Chondrocyte (in vitro differentiated cells): ENCODE data around the gene TMX1. TPM values are rescaled to one million over a fixed set of nuclear protein-coding genes. Genes with fewer than 3 reads are reported as not detected.

Experiments
- DNase-seq: peaks from one replicate; pipeline ENCODE4 v3.0.0; 2021; ENCODE audit warnings: mixed read lengths, low spot score
- H3K27ac Mint-ChIP-seq: one replicate; pipeline ENCODE4 v1.8.0; 2021; ENCODE audit warnings: mild to moderate bottlenecking, moderate library complexity, mixed read lengths; ENCODE audit not compliant: unreplicated experiment
- H3K27me3 Mint-ChIP-seq: 2 replicates; pipeline ENCODE4 v1.8.0; 2021; ENCODE audit warnings: low read depth, mixed read lengths
- H3K36me3 Mint-ChIP-seq: 2 replicates; pipeline ENCODE4 v1.8.0; 2021; ENCODE audit warnings: low read depth, mixed read lengths
- H3K4me1 Mint-ChIP-seq: 2 replicates; pipeline ENCODE4 v1.8.0; 2021; ENCODE audit warnings: low read depth, mild to moderate bottlenecking, mixed read lengths
- H3K4me3 Mint-ChIP-seq: one replicate; pipeline ENCODE4 v1.8.0; 2021; ENCODE audit warnings: mild to moderate bottlenecking, moderate library complexity, mixed read lengths; ENCODE audit not compliant: unreplicated experiment
- H3K9me3 Mint-ChIP-seq: 2 replicates; pipeline ENCODE4 v1.8.0; 2021; ENCODE audit warnings: low read depth, mixed read lengths
- total RNA-seq: library from RNA; stranded (reverse); gene quantifications from 3 replicates; pipeline ENCODE4 v1.2.1, GENCODE V29; 2021
- TF ChIP-seq, protein P1 (sequence below): fragments of 200-600 bp; sonication (generic); IDR thresholded peaks from 2 replicates; pipeline ENCODE4 v1.5.0; 2021; ENCODE audit warnings: antibody characterized with exemption, mild to moderate bottlenecking, moderate library complexity

The TMX1 gene
- total RNA-seq, 1 donor from 2014 or later: 35.4 TPM

DNA sequence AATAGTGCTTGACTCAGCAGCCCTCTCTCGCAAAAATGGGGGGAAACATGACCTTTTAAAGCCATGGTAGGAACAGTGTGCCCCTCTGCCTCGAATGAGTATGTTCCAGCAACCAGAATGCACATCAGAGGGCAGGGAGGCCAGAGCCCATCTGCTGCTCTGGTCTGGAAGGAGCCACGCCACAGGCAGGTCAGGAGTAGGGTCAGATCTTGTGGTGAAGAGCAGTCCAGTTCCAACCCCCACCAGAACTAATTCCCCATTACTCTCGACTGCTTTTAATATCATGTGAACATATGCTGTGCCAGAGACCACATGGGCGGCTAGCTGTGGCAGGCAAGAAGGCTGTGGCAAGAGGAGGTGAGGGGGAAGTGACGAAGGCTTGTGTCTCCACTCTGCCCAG lies 34.6 kb upstream of the TMX1 start:
- DNase-seq: no peak
- Mint-ChIP-seq H3K27me3 (peaks cover 2% of the 10 kb centered on the region), H3K27ac (no peak overlapping the region), H3K36me3 (no peaks in the 10 kb centered on the region), H3K4me3 (no peak overlapping the region), H3K4me1 (peaks cover 6% of the 10 kb centered on the region), H3K9me3 (peaks cover 3% of the 10 kb centered on the region)
- TF ChIP-seq, protein P1, sequence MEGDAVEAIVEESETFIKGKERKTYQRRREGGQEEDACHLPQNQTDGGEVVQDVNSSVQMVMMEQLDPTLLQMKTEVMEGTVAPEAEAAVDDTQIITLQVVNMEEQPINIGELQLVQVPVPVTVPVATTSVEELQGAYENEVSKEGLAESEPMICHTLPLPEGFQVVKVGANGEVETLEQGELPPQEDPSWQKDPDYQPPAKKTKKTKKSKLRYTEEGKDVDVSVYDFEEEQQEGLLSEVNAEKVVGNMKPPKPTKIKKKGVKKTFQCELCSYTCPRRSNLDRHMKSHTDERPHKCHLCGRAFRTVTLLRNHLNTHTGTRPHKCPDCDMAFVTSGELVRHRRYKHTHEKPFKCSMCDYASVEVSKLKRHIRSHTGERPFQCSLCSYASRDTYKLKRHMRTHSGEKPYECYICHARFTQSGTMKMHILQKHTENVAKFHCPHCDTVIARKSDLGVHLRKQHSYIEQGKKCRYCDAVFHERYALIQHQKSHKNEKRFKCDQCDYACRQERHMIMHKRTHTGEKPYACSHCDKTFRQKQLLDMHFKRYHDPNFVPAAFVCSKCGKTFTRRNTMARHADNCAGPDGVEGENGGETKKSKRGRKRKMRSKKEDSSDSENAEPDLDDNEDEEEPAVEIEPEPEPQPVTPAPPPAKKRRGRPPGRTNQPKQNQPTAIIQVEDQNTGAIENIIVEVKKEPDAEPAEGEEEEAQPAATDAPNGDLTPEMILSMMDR: no peak

DNA sequence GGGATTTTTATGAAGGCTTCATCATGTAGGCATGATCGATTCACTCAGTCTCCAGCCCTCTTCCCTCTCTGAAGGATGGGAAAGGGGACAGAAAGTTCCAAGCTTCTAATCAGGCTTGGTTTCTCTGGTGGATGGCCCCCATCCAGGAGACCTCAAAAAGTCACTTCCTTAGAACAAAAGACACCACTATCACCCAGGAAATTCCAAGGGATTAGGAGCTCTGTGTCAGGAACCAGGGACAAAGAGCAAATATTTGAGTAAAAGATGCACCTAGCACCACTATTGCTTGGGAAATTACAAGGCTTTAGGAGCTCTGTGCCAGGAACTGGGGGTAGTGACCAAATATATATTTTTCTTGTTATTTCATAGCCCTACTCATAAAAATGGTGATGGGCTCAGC lies 33.6 kb upstream of the TMX1 start:
- Mint-ChIP-seq H3K4me3 (no peak overlapping the region), H3K9me3 (no peaks in the 10 kb centered on the region), H3K27me3 (peaks cover 2% of the 10 kb centered on the region), H3K36me3 (no peaks in the 10 kb centered on the region), H3K4me1 (peaks cover 3% of the 10 kb centered on the region), H3K27ac (no peak overlapping the region)
- TF ChIP-seq, protein P1: no peak
- DNase-seq: no peak

DNA sequence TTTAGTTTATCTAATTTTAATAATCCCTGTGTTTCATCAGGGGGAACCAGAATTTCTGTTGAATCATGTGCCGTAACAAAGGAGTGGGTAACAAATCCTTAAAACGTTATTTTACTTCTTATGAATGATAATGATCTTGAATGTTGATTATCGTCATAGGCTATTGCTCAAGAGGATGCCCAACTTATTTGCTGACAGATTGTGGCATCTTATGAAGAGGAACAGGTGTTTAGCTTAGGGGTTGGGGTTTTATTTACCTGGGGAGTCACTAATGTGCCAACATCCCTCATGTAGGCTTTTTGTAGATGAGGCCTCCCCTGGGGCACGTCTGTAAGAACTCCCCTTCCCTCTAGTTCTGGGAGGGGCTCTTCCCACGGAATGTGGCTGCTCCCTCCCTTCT lies 32.4 kb upstream of the TMX1 start:
- Mint-ChIP-seq H3K27ac (no peak overlapping the region), H3K4me3 (no peak overlapping the region), H3K4me1 (peaks cover 3% of the 10 kb centered on the region), H3K36me3 (no peaks in the 10 kb centered on the region), H3K9me3 (no peaks in the 10 kb centered on the region), H3K27me3 (peaks cover 2% of the 10 kb centered on the region)
- no peak for DNase-seq
- TF ChIP-seq, protein P1: no peak

DNA sequence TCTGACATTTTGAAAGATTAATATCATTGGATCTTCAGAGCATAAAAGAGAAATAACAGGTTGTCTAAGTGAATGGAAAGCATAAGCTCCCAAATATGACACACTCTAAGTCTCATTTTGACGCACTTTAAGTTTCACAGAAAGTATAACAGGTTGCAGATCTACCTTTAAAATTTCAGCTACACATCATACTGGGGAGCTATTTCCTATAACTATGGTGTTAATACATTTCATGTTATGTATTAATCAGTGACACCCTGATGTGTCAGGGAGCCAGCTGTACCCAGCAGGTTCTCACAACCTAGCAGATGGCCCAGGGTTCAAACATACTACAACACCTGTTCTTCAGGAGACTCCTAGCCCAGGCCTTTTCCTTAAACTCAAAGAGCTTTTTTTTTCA lies 31.1 kb upstream of the TMX1 start:
- Mint-ChIP-seq H3K27me3 (peaks cover 2% of the 10 kb centered on the region), H3K4me3 (no peak overlapping the region), H3K9me3 (no peaks in the 10 kb centered on the region), H3K27ac (no peak overlapping the region), H3K36me3 (no peaks in the 10 kb centered on the region), H3K4me1 (peaks cover 3% of the 10 kb centered on the region)
- TF ChIP-seq, protein P1: no peak
- DNase-seq: no peak

DNA sequence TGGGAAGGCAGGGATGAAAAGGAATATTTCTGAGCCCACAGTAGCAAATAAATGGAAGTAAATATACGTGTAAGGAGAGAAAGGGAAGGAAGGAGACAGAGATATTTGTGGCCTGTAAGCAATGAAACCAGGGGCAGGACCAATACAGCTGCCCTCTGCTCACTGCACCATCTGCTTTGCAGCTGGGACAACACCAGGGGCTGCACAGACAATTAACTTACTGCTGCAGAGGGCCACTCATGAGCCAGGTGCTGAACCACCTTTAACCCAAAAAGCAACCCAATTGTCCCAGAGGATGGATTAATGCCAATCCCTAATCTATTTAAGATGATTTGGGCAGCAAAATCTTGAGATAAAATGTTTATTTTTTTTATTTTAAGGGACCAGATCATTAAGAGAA lies 30.6 kb upstream of the TMX1 start:
- Mint-ChIP-seq H3K9me3 (no peaks in the 10 kb centered on the region), H3K36me3 (no peaks in the 10 kb centered on the region), H3K4me1 (peaks cover 3% of the 10 kb centered on the region), H3K27ac (no peak overlapping the region), H3K4me3 (no peak overlapping the region), H3K27me3 (peaks cover 2% of the 10 kb centered on the region)
- TF ChIP-seq, protein P1: no peak
- DNase-seq: no peak
